Measurements from ENCODE around the gene PYGO2. TPM values are rescaled to one million over a fixed set of nuclear protein-coding genes. Genes with fewer than 3 reads are reported as not detected.

PYGO2 gene
- polyA plus RNA-seq, 1 donor (not counting 4 experiments of a cell fraction or from before 2014, with no cell fraction given), result 15.1 TPM

- no peaks in the 10 kb centered on the region for H3K9me1 ChIP-seq (ENCODE audit: control insufficient read depth, extremely low read depth, insufficient read depth, low read length)
- H3K27ac ChIP-seq (ENCODE audit: control insufficient read depth, insufficient read depth, low read length), result no peak overlapping the region
- H3K79me2 ChIP-seq (ENCODE audit: control insufficient read depth, insufficient read depth, low read length), result peaks cover 70% of the 10 kb centered on the region
- H2AFZ ChIP-seq (ENCODE audit: control insufficient read depth, low read length), result no peak overlapping the region
- H3K36me3 ChIP-seq (ENCODE audit: control insufficient read depth in 2 of 2, extremely low read depth in 1 of 2, insufficient read depth in 2 of 2, low read length in 2 of 2), result peaks cover 10 to 42% of the 10 kb centered on the region in 2 experiments
- H3K27me3 ChIP-seq (ENCODE audit: control insufficient read depth, extremely low read depth, insufficient read depth, low read length), result no peaks in the 10 kb centered on the region
- no peaks in the 10 kb centered on the region for H3K9me3 ChIP-seq (ENCODE audit: control insufficient read depth, low read depth, low read length)
- H3K9ac ChIP-seq (ENCODE audit: control insufficient read depth, extremely low read depth, insufficient read depth, low read length), result no peak overlapping the region
- H3K4me3 ChIP-seq (ENCODE audit: control insufficient read depth in 2 of 3, extremely low read depth in 1 of 3, insufficient read depth in 2 of 3, low read depth in 1 of 3, low read length in 3 of 3), result peak overlapping the region in 2 of 3 experiments; percentile 37 to 38
- DNase-seq (ENCODE audit: low read depth, low spot score) (no peak), FAIRE-seq (no peak)
- peaks cover 6% of the 10 kb centered on the region for H4K20me1 ChIP-seq (ENCODE audit: control insufficient read depth, extremely low read depth, insufficient read depth, low read length)
- TF ChIP-seq CTCF (optimal IDR thresholded peaks at IDR 0.05 in 1 of 3, IDR thresholded peaks at IDR 0.05 in 1 of 3, conservative IDR thresholded peaks at IDR 0.05 in 1 of 3; ENCODE audit: extremely low read depth in 1 of 3, insufficient read depth in 2 of 3, low read length in 3 of 3) (no peak), EZH2 (IDR thresholded peaks at IDR 0.05; ENCODE audit: low read length) (no peak)
- dilution Hi-C loops (cut with MboI; ENCODE audit: extremely low pct_ligation_motif_present, low sequenced_read_pairs), result no loop called here
- peak overlapping the region; percentile 66 for H3K4me2 ChIP-seq (ENCODE audit: control insufficient read depth, extremely low read depth, insufficient read depth, low read depth, low read length)
- peaks cover 87% of the 10 kb centered on the region for H3K4me1 ChIP-seq (ENCODE audit: control insufficient read depth, extremely low read depth, insufficient read depth, low read length)
Observed at GRCh38 chr1:155009221-155009711, 47.7 kb upstream of the PYGO2 start.

- Histone ChIP-seq H3K79me2 (ENCODE audit: control insufficient read depth, insufficient read depth, low read length) (peaks cover 76% of the 10 kb centered on the region), H3K4me3 (ENCODE audit: control insufficient read depth in 2 of 3, extremely low read depth in 1 of 3, insufficient read depth in 2 of 3, low read depth in 1 of 3, low read length in 3 of 3) (peak overlapping the region; percentile 37 to 57 (median 44)), H2AFZ (ENCODE audit: control insufficient read depth, low read length) (no peak overlapping the region), H3K4me1 (ENCODE audit: control insufficient read depth, extremely low read depth, insufficient read depth, low read length) (peaks cover 86% of the 10 kb centered on the region), H3K27ac (ENCODE audit: control insufficient read depth, insufficient read depth, low read length) (no peak overlapping the region), H3K27me3 (ENCODE audit: control insufficient read depth, extremely low read depth, insufficient read depth, low read length) (no peaks in the 10 kb centered on the region), H3K4me2 (ENCODE audit: control insufficient read depth, extremely low read depth, insufficient read depth, low read depth, low read length) (peak overlapping the region; percentile 66), H4K20me1 (ENCODE audit: control insufficient read depth, extremely low read depth, insufficient read depth, low read length) (peaks cover 3% of the 10 kb centered on the region), H3K36me3 (ENCODE audit: control insufficient read depth in 2 of 2, extremely low read depth in 1 of 2, insufficient read depth in 2 of 2, low read length in 2 of 2) (peaks cover 4 to 35% of the 10 kb centered on the region in 2 experiments), H3K9ac (ENCODE audit: control insufficient read depth, extremely low read depth, insufficient read depth, low read length) (peak overlapping the region; percentile 33), H3K9me3 (ENCODE audit: control insufficient read depth, low read depth, low read length) (no peaks in the 10 kb centered on the region), H3K9me1 (ENCODE audit: control insufficient read depth, extremely low read depth, insufficient read depth, low read length) (no peaks in the 10 kb centered on the region)
- dilution Hi-C loops (cut with MboI; ENCODE audit: extremely low pct_ligation_motif_present, low sequenced_read_pairs), result no loop called here
- no peak for FAIRE-seq
- TF ChIP-seq EZH2 (IDR thresholded peaks at IDR 0.05; ENCODE audit: low read length), result no peak
- TF ChIP-seq CTCF (optimal IDR thresholded peaks at IDR 0.05 in 1 of 3, IDR thresholded peaks at IDR 0.05 in 1 of 3, conservative IDR thresholded peaks at IDR 0.05 in 1 of 3; ENCODE audit: extremely low read depth in 1 of 3, insufficient read depth in 2 of 3, low read length in 3 of 3), result no peak
- no peak for DNase-seq (ENCODE audit: low read depth, low spot score)
Observed at GRCh38 chr1:155008015-155008941, 46.7 kb upstream of the PYGO2 start.
